Fibroblast of villous mesenchyme (primary cell): ENCODE data around the gene ZFPM1. TPM values are rescaled to one million over a fixed set of nuclear protein-coding genes. Genes with fewer than 3 reads are reported as not detected.

ENCODE experiments used
- DNase-seq: peaks from one replicate; pipeline ENCODE4 v3.0.0-alpha.2; 2010; ENCODE audit warnings: low read depth
- H3K4me3 ChIP-seq: 2 replicates; pipeline ENCODE4 v1.5.1; 2011; ENCODE audit warnings: low read depth, mild to moderate bottlenecking, low read length
- CTCF ChIP-seq: IDR thresholded peaks from 2 replicates; pipeline ENCODE4 v1.5.1; 2012; ENCODE audit warnings: low read depth, mild to moderate bottlenecking, low read length; ENCODE audit not compliant: insufficient read depth
- total RNA-seq: library from RNA; depleted of rRNA; stranded (reverse); fragments of >200 nt; gene quantifications from 2 replicates; pipeline ENCODE4 v1.2.3, GENCODE V29; 2012

ZFPM1 gene
- total RNA-seq, 1 donor, result 2.6 TPM

DNA sequence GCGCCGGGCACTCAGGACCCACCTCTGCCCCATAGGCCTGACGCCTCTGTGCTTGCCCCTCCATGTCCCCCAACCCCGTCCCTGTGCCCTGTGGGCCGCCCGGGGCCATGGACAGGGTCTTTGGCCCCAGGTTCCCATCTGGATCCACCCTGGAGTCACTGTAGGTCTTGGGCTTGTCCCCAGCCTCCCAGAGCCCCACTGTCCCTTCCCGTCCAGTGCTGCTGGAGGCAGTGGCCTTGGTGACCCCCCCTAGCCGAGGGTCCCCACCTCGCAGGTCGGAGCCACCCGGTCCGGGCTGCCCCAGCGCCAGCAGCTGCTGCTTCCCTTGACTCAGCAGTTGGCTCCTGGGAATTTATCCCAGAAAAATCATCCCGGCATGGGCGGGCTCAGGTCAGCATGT lies 49.3 kb downstream of the ZFPM1 start:
- no peak for TF ChIP-seq CTCF

DNA sequence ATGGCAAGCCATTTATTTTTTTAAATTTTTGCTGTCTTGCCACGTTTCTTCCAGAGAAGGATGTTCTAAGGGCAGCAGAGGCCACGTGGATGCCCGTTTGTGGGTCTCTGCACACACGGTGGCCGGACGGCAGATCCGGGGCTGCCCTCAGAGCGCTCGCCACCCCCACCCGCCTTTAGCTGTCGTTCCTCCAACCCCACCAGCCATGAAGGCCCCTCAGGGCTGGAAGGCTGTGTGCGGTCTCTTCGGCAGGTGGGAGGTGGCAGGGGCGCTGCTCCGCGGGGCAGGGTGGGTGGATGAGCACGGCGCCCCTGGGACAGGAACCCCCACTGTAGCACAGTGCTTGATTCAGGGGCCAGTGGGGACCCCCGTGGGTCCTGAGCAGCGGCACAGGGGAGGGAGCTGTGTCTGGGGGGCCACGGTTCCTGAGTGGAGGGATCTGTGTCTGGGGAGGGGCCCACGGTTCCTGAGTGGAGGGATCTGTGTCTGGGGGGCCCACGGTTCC lies 49.7 kb downstream of the ZFPM1 start:
- no peak for TF ChIP-seq CTCF
- no peak overlapping the region for H3K4me3 ChIP-seq
- DNase-seq, result no peak

More for the DNA sequence above, 49.3 kb downstream of the ZFPM1 start:
- H3K4me3 ChIP-seq, result no peak overlapping the region
- DNase-seq, result no peak

- no peak overlapping the region for H3K4me3 ChIP-seq
- peak; percentile 36 for DNase-seq
- no peak for TF ChIP-seq CTCF
Observed at GRCh38 chr16:88503374-88503770, 50.3 kb downstream of the ZFPM1 start.

DNA sequence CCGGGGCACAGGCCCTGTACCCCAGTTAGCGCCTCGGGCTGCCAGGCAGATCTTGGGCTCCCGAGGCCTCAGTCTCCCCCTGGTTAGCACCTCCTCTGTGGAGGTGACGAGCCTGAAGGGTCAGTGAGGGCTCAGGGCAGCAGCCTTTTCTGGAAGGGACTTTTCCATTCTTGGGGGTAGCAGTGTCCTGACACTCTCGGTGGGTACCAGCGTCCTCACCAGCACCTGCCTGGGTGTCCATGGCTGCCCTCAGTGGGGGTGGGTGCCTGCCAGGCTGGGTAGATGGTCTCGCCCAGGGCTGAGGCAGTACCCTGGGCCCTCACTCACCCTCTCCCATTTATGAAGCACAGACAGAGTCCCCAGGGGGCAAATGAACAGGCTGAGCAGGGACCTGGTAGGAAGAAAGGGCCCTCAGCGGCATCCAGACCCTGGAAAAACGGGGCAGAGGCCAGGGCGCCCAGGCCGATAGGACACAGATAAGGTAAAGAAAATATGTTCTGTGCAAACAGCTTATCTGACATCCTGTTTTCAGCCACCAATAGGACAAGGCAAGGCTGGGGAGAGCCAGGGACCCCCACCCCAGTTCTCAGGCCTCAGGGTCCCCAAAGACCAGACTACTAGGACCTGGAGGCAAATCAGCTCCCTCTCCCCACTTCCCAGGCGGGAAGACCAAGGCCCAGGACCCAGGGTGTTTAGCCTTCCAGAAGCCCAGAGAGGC lies 50.9 kb downstream of the ZFPM1 start:
- no peak overlapping the region for H3K4me3 ChIP-seq
- no peak for TF ChIP-seq CTCF
- no peak for DNase-seq

GRCh38 chr16:88504489-88505404 lies 51.7 kb downstream of the ZFPM1 start:
- H3K4me3 ChIP-seq, result no peak overlapping the region
- DNase-seq, result no peak

More at GRCh38 chr16:88504489-88505404, 51.7 kb downstream of the ZFPM1 start:
- no peak for TF ChIP-seq CTCF
